ENCODE measurements around the gene HIVEP3. TPM values are rescaled to one million over a fixed set of nuclear protein-coding genes. Genes with fewer than 3 reads are reported as not detected.

Gene HIVEP3
- polyA plus RNA-seq, 1 of the 3 experiments (the other 2 are of a cell fraction) = 6.4 TPM

- Histone ChIP-seq H3K27ac (ENCODE audit: low read depth in 2 of 2, low read length in 1 of 2) (no peak overlapping the region), H3K9me2 (no peaks in the 10 kb centered on the region), H3K9ac (no peak overlapping the region), H3K4me1 (ENCODE audit: control insufficient read depth in 1 of 2, insufficient read depth in 2 of 2, low read depth in 1 of 2, low read length in 1 of 2) (peaks cover 4 to 54% of the 10 kb centered on the region in 2 experiments; a peak in 3 of 4 replicates), H3K79me2 (ENCODE audit: insufficient read depth) (no peaks in the 10 kb centered on the region), H3K9me3 (no peaks in the 10 kb centered on the region), H3F3A (replicated peaks; ENCODE audit: insufficient read depth) (no peaks in the 10 kb centered on the region), H4K20me1 (ENCODE audit: insufficient read depth) (no peaks in the 10 kb centered on the region), H3K27me3 (ENCODE audit: insufficient read depth) (no peaks in the 10 kb centered on the region), H3K4me2 (no peak overlapping the region), H2AFZ (ENCODE audit: low read depth) (no peak overlapping the region), H3K36me3 (replicated peaks in 1 of 2; ENCODE audit: control insufficient read depth in 1 of 2, insufficient read depth in 2 of 2, low read length in 1 of 2) (no peaks in the 10 kb centered on the region), H3K4me3 (ENCODE audit: low read depth in 2 of 2, low read length in 1 of 2) (no peak overlapping the region)
- ChIA-PET POLR2A (no interaction called here), CTCF (interaction anchor here (0.6 to 4.5 kb wide), 33 partner anchors 7 to 621 kb away, joined by 3 to 30 read pairs (median 8); partner anchors contain the start of gene HIVEP3)
- TF ChIP-seq CHD2 (IDR thresholded peaks at IDR 0.05; ENCODE audit: low read length, partially characterized antibody) (no peak), USF1 (IDR thresholded peaks at IDR 0.05; ENCODE audit: borderline replicate concordance, low read depth) (no peak), RFX5 (IDR thresholded peaks at IDR 0.05; ENCODE audit: low read length) (no peak), YY1 (IDR thresholded peaks at IDR 0.05; ENCODE audit: low read depth) (no peak), FOXJ3 (CRISPR knock-in tag; IDR thresholded peaks at IDR 0.05) (no peak), MAX (IDR thresholded peaks at IDR 0.05; ENCODE audit: low read depth) (no peak), SIN3A (IDR thresholded peaks at IDR 0.05; ENCODE audit: borderline replicate concordance, low read depth, low read length) (no peak), CTCF (IDR thresholded peaks at IDR 0.05) (no peak), JUND (IDR thresholded peaks at IDR 0.05) (no peak), TAF1 (IDR thresholded peaks at IDR 0.05; ENCODE audit: borderline replicate concordance, low read depth, low read length) (no peak), TEAD4 (IDR thresholded peaks at IDR 0.05; ENCODE audit: borderline replicate concordance, insufficient read depth) (no peak), USF2 (IDR thresholded peaks at IDR 0.05; ENCODE audit: borderline replicate concordance, low read depth, low read length) (no peak), IRF3 (IDR thresholded peaks at IDR 0.05; ENCODE audit: low read depth, low read length) (no peak), REST (IDR thresholded peaks at IDR 0.05; ENCODE audit: low read depth, low read length) (no peak)
- 85% methylated on average over 3 of the region's 3 CpGs for WGBS (ENCODE audit: low lambda C conversion rate)
- DNase-seq = no peak
Observed at GRCh38 chr1:41517062-41517438, 401.7 kb downstream of the HIVEP3 start.
